Keratinocyte (primary cell): ENCODE measurements around the gene BIK. TPM values are rescaled to one million over a fixed set of nuclear protein-coding genes. Genes with fewer than 3 reads are reported as not detected.

ENCODE experiments used
- DNase-seq: peaks from one replicate; pipeline ENCODE4 v3.0.0-alpha.2; 2011; ENCODE audit warnings: low read depth, missing footprints, low spot score
- FAIRE-seq: peaks from 2 replicates; lab custom pipeline; 2011; peaks lifted over from hg19 to GRCh38; lab: Jason Lieb, UNC
- H2AFZ ChIP-seq: 2 replicates; pipeline ENCODE4 v1.6.0; 2012; ENCODE audit warnings: low read length, control low read depth, inconsistent platforms; ENCODE audit not compliant: control insufficient read depth
- H3K27ac ChIP-seq: 2 replicates; pipeline ENCODE4 v1.5.1; 2011; ENCODE audit warnings: low read length; ENCODE audit not compliant: control insufficient read depth, insufficient read depth
- H3K27me3 ChIP-seq: 3 replicates; pipeline ENCODE4 v1.6.0; 2011; ENCODE audit warnings: low read length; ENCODE audit not compliant: control insufficient read depth, insufficient read depth; ENCODE audit errors: extremely low read depth
- H3K36me3 ChIP-seq, 2 experiments: 2 replicates in 1 of 2; 3 replicates in 1 of 2; pipeline ENCODE4 v1.5.1; 2011; ENCODE audit warnings: low read length in 2 of 2, mild to moderate bottlenecking in 1 of 2; ENCODE audit not compliant: control insufficient read depth in 2 of 2, insufficient read depth in 2 of 2; ENCODE audit errors: extremely low read depth in 1 of 2
- H3K4me1 ChIP-seq: 3 replicates; pipeline ENCODE4 v1.5.1; 2011; ENCODE audit warnings: low read length; ENCODE audit not compliant: control insufficient read depth, insufficient read depth; ENCODE audit errors: extremely low read depth
- H3K4me2 ChIP-seq: 3 replicates; pipeline ENCODE4 v1.6.0; 2011; ENCODE audit warnings: low read depth, low read length; ENCODE audit not compliant: control insufficient read depth, insufficient read depth; ENCODE audit errors: extremely low read depth
- H3K4me3 ChIP-seq, 3 experiments: fragments of 200-600 bp in 1 of 3; sonication (generic) in 1 of 3; 2 replicates in 2 of 3; 3 replicates in 1 of 3; pipeline ENCODE4 v1.5.1; 2011 to 2016; ENCODE audit warnings: low read length in 3 of 3, mild to moderate bottlenecking in 3 of 3, control low read depth in 2 of 3, inconsistent platforms in 1 of 3, low read depth in 1 of 3, mixed read lengths in 1 of 3, mixed run types in 1 of 3, moderate library complexity in 1 of 3; ENCODE audit not compliant: control insufficient read depth in 2 of 3, insufficient read depth in 2 of 3; ENCODE audit errors: extremely low read depth in 1 of 3
- H3K79me2 ChIP-seq: 2 replicates; pipeline ENCODE4 v1.6.0; 2012; ENCODE audit warnings: low read length; ENCODE audit not compliant: control insufficient read depth, insufficient read depth
- H3K9ac ChIP-seq: 3 replicates; pipeline ENCODE4 v1.6.0; 2011; ENCODE audit warnings: low read length; ENCODE audit not compliant: control insufficient read depth, insufficient read depth; ENCODE audit errors: extremely low read depth
- H3K9me1 ChIP-seq: 3 replicates; pipeline ENCODE4 v1.6.0; 2011; ENCODE audit warnings: low read length; ENCODE audit not compliant: control insufficient read depth, insufficient read depth; ENCODE audit errors: extremely low read depth
- H3K9me3 ChIP-seq: 2 replicates; pipeline ENCODE4 v1.5.1; 2012; ENCODE audit warnings: low read depth, low read length; ENCODE audit not compliant: control insufficient read depth
- H4K20me1 ChIP-seq: 3 replicates; pipeline ENCODE4 v1.6.0; 2011; ENCODE audit warnings: low read length; ENCODE audit not compliant: control insufficient read depth, insufficient read depth; ENCODE audit errors: extremely low read depth
- CTCF ChIP-seq, 3 experiments: IDR thresholded peaks in 1 of 3; conservative IDR thresholded peaks in 1 of 3; optimal IDR thresholded peaks in 1 of 3; 2 replicates in 2 of 3; 3 replicates in 1 of 3; pipeline versions ENCODE3 to v1.5.1; 2011; ENCODE audit warnings: low read length in 3 of 3, mild to moderate bottlenecking in 3 of 3, moderate library complexity in 2 of 3, control low read depth in 1 of 3, inconsistent platforms in 1 of 3; ENCODE audit not compliant: insufficient read depth in 2 of 3; ENCODE audit errors: extremely low read depth in 1 of 3
- EZH2 ChIP-seq: IDR thresholded peaks from one replicate; pipeline ENCODE4 v1.6.1; 2012; ENCODE audit warnings: inconsistent platforms, mild to moderate bottlenecking, low read length, moderate library complexity
- dilution Hi-C: fragments of 300-500 bp; cut with MboI; formaldehyde crosslinking; loops from one replicate; pipeline ENCODE4 v1.7.0; 2020; ENCODE audit warnings: low sequenced_read_pairs; ENCODE audit not compliant: extremely low pct_ligation_motif_present
- polyA plus RNA-seq, 5 experiments: library from polyadenylated mRNA; depleted of rRNA in 3 of 5; stranded (reverse) in 3 of 5; stranded (forward) in 1 of 5; unstranded in 1 of 5; fragments of >200 nt; gene quantifications; 1 replicate in 1 of 5; 2 replicates in 3 of 5; 3 replicates in 1 of 5; pipeline versions ENCODE4 v1.2.1 to v1.2.3, GENCODE V29; 2011 to 2012; ENCODE audit warnings: missing spikeins in 2 of 5, low read depth in 1 of 5, low replicate concordance in 1 of 5

The BIK gene
- polyA plus RNA-seq, 1 donor (not counting 4 experiments of a cell fraction or from before 2014, with no cell fraction given) = 4.4 TPM

GRCh38 chr22:43157874-43158546 is 47.5 kb downstream of the BIK start:
- Histone ChIP-seq H3K36me3 (peaks cover 33 to 38% of the 10 kb centered on the region in 2 experiments), H3K4me2 (no peak overlapping the region), H3K4me3 (no peak overlapping the region), H3K79me2 (peaks cover 58% of the 10 kb centered on the region), H2AFZ (no peak overlapping the region), H3K4me1 (peaks cover 20% of the 10 kb centered on the region), H3K9ac (no peak overlapping the region), H3K9me3 (no peaks in the 10 kb centered on the region), H4K20me1 (peaks cover 37% of the 10 kb centered on the region), H3K9me1 (peaks cover 8% of the 10 kb centered on the region), H3K27me3 (no peaks in the 10 kb centered on the region), H3K27ac (no peak overlapping the region)
- FAIRE-seq = no peak
- no peak for TF ChIP-seq EZH2
- no peak for TF ChIP-seq CTCF (optimal IDR thresholded peaks at IDR 0.05 in 1 of 3, IDR thresholded peaks at IDR 0.05 in 1 of 3, conservative IDR thresholded peaks at IDR 0.05 in 1 of 3; ENCODE audit: extremely low read depth in 1 of 3, insufficient read depth in 2 of 3, low read length in 3 of 3)
- no peak for DNase-seq
- dilution Hi-C loops = no loop called here

- H3K27me3 ChIP-seq = no peaks in the 10 kb centered on the region
- no peak overlapping the region for H3K9ac ChIP-seq
- no peak overlapping the region for H2AFZ ChIP-seq
- dilution Hi-C loops = no loop called here
- DNase-seq (no peak), FAIRE-seq (no peak)
- no peaks in the 10 kb centered on the region for H3K9me3 ChIP-seq
- peaks cover 13% of the 10 kb centered on the region for H3K9me1 ChIP-seq
- H3K4me1 ChIP-seq = peaks cover 29% of the 10 kb centered on the region
- peaks cover 36 to 38% of the 10 kb centered on the region in 2 experiments for H3K36me3 ChIP-seq
- H3K79me2 ChIP-seq = peaks cover 52% of the 10 kb centered on the region
- TF ChIP-seq EZH2 (no peak), CTCF (optimal IDR thresholded peaks at IDR 0.05 in 1 of 3, IDR thresholded peaks at IDR 0.05 in 1 of 3, conservative IDR thresholded peaks at IDR 0.05 in 1 of 3; ENCODE audit: extremely low read depth in 1 of 3, insufficient read depth in 2 of 3, low read length in 3 of 3) (no peak)
- peaks cover 42% of the 10 kb centered on the region for H4K20me1 ChIP-seq
- H3K4me3 ChIP-seq = no peak overlapping the region
- H3K27ac ChIP-seq = no peak overlapping the region
- no peak overlapping the region for H3K4me2 ChIP-seq
Measured at GRCh38 chr22:43158778-43159483, 48.4 kb downstream of the BIK start.
